CD1c-positive myeloid dendritic cell (primary cell): Measurements from ENCODE around the gene IGLL1.
A peak's percentile ranks its signal among the peaks of the same experiment; 100 is the strongest.
"Not testable (repeated sequence)": the region's sequence is repeated elsewhere in the genome, so short reads cannot be mapped to it uniquely, and the experiment has no call there.

Experiments
- DNase-seq: peaks from one replicate; pipeline ENCODE4 v3.0.0-alpha.2; 2016; ENCODE audit errors: extremely low spot score

The IGLL1 gene

DNA sequence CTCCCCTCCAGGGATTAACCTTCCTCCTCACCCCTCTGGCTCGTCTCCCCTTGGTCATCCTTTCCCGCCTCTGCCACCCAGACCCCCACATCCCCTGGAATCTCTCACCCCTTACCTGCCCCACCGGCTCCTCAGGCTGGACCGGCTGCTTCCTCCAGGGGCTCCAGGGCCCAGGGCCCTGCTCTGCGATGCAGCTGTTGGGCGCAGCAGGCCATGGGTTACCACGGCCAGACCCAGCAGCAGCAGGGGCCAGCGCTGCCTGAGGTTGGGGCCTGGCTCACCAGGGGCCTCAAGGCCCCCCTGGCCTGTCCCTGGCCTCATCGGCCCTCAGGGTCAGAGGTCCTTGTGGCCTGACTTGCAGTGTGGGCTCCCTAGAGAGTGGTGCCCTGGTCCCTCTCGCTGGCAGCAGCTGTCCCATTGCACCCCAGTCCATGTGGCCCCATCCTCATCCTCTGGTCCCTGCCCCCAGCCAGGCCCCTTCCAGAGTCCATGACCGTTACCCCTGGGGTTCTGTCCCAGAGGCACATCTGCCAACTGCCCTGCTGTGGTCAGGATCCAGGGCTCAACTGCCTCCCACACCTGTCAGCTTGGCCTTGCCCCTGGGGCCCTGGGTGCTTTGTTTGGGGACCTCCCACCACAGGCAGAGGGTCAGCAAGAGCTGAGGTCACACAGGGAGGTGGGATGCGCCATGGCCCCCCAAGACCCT is at the start of gene IGLL1:
Gene IGLL1, minus strand, starts transcription at position 421 of the 706 bp plus-strand sequence. Its CDS starts 100 bp downstream, at position 321.
- no peak for DNase-seq

DNA sequence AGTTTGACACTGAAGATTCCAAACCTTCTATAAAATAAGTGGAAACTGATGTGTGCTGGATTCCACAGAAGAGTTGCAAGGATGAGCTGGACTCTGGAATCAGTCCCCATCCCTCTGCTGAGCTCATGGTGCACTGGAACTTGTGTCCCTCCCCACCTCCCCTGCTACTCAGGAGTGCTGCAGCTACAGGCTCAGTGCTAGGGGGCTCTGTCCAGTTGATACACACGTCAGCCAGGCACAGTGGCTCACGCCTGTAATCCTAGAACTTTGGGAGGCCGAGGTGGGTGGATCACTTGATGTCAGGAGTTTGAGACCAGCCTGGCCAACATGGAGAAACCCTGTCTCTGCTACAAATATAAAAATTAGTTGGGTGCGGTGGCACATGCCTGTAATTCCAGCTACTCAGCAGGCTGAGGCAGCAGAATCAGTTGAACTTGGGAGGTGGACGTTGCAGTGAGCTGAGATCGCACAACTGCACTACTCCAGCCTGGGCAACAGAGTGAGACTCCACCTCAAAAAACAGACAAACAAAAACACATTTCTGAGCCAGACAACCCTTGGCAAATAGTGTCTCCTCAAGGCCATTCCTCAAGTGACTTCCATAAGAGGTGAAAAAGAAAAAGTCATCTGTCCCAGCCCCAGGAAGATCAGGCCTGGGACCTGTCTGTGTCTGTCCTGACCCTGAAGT is 48.1 kb upstream of the IGLL1 start:
- DNase-seq = not testable (repeated sequence)

DNA sequence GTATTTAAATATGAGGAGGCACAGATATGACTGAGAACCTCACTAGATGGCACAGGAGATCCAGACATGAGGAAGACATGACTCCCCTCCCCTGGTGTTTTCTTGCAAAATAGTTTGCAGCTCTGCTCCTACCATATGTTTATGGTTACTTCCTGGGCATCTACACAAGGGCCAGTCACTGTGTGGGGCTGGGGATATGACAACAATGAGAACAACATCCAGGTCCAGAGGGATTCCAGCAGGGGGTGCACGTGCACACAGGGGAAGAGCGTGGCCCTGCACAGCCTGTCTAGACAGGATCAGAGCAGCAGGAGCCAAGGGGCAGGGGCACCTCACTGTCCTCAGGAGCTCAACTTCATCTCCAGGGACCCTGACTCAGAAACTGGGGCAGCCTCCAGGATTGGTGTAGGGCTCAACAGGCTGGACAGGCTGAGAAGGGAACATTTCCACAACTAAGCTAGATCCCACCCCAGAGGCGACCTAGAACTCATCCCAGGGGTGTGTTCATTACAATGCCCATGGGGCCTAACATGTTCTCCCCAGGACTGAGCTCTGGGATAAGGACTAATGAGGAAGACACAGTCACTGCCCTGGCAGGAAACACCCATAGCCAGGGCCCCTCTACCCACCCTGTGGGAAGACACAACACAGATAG is 47.4 kb upstream of the IGLL1 start:
- DNase-seq = peak; percentile 40

DNA sequence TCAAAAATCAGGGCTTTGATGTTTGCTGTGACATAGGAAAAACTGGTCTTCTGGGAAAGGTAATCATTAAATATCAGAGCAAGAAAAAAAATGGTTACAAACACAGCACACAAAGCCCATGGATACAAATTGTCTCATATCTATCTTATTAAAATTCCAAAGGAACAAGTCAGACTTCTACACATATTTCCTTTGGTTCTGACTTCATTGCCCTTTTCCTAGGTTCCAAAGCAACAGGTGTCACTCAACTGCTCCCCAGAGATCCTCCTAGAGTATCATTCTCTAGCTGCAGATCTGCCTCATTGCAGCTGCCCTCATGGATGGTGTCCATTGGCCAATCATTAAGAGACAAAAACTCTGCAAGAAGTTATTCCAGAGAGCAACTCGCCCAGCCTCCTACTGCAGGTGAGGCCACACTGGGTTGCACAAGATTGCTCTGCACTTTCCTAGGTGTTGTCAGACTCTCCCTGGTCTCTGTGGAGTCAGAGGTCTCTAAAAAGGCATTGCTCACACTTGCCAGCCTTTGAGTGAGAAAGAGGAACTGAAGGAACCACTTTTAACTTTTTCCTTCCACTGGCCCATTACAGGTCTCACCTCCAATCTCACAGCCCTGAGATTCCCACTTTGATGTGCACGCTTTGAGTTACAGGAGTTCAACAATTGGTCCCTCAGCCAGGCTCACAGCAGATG is 46.3 kb upstream of the IGLL1 start:
- no peak for DNase-seq

DNA sequence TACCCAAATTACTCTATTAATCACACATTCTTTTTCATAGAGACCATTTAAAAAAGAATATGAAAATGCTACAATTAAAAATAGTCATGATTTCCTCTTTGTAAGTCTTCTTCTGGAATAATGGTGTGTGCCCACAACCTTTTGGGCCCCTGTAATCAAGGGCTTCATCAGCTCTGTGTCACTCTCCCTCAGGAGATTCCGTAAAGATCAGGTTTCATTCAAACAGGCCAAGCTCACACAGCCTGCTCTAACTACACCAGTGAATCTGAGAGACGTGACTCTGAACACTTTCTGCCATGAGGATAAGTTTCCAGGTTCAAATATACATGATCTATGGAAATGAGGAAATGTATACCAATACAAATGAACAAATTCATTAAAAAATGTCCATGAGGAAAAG is 42.5 kb upstream of the IGLL1 start:
- DNase-seq = no peak

DNA sequence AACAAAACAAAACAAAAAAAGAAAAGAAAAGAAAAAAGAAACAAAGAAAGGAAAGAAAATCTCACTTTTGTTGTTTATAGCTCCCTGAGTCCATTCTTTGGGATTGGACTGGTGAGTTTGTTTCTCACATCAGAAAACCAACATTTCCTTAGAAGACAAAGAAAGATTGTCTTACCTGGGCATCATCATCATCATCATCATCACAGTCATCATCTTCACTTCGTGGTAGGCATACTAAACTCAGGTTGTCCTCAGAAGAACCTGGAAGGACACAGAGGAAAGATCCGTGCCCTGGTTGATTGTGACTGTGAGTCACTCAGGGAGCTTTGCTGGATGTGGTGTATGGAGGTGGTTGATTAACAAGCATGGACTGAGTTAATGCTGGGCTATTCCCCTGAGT is 41.8 kb upstream of the IGLL1 start:
- DNase-seq = not testable (repeated sequence)

DNA sequence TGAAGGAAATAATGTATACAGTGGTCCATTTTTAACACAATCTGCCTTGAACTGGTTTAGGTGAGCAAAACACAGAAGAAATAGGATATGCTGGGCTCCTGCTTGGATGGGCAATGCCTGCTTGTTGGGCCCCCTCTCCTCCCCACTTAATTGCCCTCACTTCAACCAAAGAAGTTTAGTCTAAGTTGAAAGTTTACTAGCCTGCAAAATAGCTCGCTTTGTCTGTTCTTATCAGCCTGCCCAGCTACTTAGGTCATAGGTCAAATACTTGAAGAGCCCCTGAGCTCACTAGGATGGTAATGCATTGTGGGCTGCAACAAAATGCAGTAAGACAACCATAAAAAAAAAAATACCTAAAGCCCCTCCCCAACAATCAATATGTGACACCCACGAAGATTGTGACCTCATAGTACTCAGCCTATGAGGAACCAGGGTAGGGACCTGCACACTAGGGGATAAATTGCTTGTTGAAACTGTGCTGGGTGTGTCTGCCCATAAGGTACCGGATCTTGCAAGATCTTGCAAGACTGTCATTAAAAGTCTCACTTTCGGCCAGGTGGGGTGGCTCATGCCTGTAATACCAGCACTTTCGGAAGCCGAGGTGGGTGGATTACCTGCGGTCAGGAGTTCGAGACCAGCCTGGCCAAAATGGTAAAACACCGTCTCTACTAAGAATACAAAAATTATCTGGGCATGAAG is 41.1 kb upstream of the IGLL1 start:
- no peak for DNase-seq

DNA sequence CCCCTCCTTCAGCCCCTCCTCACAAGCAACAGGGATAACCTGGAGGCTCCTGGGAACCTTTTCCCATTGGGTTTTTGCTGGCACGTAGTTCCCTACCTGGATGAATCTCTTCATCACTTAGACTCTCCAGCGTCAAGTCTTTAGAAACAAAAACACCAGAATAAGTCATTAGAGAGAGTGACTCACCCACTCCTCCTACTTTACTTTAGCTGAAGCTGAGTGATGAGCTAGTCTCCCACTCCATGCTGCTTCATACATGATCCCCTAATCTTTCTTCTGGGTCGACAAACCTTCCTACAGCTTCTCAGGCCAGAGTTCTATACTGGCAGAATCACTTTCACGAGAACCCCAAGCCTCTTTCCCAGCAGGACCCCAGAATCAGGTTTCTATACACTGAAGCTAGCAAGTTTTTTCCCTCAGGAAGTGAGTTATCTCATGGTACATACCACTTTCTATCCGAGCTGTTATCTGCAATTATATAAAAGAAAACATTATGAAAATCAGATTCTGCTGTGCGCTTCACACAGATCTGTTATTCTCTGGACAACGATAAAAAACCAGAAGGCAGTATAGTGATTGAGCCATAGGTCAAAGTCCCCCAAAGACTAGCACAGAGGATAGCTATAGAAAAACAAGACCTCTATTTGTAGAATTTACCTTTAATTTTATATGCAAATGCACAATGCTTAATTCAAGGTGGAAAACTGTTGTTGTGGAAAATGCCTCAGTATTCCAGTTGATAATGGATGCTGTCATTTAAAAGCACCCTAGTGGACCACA is 33.3 kb upstream of the IGLL1 start:
- no peak for DNase-seq

DNA sequence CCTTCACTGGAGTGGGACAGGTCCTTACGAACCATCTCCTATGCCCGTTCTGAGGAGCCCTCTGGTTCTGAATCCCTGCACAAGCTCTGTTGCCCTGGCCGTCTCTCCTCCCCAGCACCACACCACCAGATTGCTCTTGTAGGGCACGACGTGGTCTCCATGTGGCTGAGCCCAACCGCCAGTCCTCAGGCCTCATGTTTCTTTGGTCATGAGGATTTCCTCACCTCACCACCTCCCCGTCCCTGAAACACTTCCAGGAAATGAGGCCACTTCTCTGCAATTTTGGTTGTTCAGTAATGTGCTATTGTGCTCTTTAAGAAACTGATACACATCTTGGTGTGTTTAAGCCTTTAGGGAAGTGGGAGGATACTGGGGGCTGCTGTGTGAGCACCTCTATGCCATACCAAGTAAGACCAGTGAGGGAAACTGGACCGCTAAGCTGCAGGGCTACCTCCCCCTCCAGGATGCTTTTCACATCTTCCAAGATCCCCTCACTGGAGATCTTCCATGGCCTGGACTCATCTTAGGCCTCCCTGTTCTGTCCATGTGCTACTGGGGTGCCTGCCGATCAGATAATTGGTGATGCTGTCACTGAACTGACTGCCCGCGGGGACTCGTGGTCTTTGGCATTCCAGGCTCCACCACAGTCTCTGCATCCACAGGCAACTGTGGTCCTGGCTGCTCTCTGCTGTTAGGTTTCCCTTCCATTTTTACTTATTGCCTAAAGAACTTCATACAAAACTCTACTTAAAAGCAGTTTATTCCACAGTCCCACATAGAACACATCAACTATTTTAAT is 30.1 kb upstream of the IGLL1 start:
- DNase-seq = no peak

DNA sequence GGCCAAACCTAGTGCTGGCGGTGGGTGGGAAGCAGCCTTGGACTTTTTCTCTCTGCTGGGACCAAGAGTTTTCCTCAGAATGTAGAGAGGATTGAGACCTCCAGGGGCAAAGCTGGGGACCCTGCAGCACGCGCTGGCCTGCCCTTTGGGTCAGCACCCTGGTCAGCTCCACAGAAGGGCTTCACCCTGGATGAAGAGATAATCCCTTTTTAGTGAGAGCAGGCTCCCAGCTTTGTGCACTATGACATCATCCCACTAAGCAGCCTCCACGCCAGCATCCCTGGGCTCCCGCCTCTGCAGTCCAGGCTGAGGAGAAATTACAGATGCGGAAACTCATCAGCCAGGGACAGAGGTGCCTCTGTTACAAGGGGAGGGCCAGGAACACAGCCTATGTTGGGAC is 28.5 kb upstream of the IGLL1 start:
- DNase-seq = no peak

DNA sequence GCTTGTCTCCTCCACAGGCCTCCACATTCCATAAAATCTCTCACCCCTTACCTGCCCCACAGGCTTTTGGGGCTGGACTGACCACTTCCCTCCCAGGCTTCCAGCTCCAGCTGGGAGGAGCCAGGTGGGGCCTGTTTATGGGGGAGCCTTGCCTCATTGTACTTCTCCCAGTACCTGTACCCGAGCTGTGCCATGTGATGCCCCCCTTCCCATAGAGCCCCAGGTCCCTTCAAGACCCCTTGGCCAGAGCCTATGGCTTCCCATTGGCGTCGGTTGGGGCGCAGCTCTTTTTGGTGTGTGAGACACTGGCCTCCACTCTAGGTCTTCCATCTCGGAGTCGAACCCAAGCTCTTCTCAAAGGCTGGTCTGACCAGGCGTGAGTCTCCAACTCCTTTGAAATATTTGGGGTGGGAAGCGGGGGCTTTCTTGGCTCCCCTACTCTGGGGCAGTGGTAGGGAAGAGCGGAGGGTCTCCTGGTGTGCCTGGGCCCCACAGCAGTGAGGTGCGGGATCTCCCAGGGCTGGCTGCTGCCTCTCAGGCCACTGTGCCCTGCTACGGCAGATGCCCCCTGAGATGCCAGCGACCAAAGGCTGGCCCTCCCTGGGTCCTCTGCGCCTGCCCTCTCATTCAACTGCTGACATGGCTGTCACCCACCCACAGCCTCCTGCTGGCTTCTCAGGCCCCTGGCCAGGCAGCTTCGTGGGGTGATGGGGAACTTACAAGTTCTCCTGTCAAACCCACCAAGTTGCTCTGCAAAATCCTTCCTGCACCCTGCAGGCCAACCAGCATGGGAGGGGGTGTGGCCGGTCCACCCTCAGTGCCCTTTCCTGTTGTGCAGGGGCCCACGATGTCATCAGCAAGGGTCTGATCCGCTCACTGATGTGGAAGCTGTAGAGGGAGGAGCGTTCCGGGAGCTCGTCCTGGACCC is 26.4 kb upstream of the IGLL1 start:
- DNase-seq = no peak

DNA sequence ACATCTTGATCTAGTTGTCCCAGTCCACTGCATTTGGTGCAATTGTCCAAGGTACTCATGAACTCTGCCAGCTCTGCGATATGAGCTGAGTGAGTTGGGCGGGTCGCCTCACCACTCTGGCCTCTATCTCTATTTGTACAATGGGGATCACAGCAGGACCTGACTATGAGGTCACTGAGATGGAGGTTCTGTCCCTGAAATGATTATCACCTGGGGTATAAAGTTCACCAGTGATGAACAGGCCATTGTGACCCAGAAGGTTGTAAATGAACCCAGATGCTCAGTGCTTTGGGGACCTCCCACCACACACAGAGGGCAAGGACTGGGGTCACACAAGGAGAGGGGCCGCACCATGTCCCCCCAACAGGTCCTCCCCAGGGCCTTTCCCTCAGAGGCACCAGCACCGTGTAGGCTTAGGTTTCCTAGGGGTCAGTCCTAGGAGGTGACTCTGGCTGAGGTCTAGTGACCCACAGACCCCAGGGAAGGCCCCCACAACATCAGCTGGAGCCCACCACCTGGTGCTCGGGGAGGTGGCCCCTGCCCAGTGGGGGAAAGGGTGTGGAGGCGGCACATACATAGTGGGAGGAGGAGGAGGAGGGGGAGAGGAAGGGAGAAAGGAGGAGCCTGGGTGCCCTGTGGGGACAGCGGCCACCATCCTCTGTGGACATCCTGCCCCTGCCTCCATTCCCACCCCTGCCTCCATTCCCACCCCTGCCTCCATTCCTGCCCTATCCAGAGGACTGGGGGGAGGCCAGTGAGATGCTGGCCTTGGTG is 25.0 kb upstream of the IGLL1 start:
- DNase-seq = no peak

DNA sequence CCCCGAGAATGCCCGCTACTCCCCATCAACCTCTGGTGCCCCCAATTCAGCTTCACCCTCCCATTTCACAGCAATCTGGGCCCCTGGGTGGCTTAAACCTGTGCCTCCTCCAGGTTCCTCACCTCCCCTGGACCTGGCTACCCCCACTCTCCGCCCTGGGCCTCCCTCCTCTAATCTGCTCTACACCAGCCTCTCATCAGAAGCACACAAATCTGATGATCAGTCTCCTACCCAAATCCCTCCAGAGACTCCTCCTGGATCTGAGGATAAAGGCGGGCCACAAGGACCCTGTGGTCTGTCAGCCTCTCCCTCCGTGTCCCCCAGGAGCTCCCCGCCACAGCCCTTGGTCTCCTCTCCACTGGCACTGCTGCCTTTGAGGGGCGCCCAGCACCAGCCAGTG is 23.2 kb upstream of the IGLL1 start:
- DNase-seq = no peak

DNA sequence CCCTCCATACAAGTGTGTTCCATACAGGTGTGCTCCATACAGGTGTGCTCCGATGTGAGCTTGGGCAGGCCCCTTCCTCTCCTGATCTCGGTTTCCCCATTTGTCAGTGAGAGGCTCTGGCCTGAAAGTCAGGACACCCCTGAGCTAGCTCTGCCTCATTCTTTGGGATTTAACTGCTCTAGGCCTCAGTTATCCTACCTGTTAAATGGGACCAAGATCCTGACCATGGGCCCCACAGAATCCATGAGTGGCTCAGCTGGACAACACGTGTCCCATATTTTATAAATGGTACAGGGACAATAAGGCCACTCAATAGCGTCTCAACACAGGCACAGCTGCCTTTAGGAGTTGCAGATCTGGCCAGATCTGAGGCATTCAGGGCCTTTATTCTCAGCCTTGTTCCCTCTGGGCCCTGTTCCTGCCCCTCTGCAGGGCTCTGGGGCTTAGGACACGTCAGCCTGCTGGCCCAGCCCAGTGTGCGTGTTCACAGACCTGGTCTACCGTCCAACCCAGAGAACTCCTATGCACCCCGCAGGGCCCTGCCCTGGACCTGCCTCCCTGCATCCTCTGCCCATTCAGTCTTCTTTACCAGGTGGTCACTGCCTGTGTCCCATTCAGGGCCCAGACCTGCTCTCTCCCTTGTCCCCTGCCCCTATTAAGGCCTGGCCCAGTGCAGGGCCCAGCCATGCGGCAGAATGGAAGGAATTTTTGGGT is 18.9 kb upstream of the IGLL1 start:
- no peak for DNase-seq

DNA sequence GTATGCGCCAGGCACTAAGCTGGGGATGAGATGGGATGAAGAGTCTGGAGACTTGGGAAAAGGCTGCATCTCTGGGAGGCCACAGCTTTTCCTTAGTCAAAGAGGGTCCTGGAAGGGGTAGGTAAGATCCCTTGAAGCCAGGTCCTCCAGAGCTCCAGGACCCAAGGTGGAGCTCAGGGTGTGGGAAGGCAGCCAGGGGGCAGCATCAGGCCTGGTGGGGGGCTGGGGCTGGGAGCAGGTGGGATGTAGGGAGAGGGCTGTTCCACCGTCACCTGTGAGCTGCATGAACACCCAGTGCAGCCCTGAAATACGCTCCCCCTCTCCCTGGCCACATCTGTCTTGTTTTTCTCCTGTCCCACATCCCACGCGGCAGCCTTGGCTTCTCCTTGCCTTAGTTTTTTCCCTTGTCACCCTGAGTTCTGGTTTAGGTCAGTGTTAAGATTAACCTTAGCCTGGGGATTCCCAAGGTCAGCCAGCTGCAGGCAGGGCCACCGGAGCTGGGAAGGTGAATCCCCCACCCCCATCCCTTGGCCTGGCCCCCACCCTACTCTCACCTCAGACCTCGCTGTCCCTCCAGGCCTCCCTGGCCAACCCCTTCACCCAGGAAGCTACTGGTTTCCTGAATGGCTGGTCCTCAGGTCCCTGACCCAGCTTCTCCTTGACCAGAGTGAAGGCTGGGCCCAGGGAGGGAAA is 17.6 kb upstream of the IGLL1 start:
- not testable (repeated sequence) for DNase-seq

DNA sequence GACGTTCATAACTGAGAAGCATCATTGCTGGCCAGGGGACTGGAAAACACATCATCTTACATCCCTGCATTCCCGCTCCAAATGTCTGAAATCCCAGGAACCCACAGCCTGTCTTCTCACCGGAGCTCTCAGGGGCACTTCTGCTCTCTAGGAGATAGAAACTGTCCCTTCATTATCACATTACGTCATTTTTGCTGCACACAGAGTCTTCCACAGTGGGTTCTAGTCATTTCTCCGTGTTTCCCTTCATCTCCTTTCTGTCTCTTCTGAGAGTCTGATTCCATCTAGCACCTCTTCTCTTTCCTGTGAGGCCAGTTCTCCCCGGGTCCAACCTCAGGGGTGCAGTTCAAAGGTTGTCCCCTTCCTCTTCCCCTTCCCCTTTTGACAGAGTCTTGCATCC is 15.8 kb upstream of the IGLL1 start:
- not testable (repeated sequence) for DNase-seq

DNA sequence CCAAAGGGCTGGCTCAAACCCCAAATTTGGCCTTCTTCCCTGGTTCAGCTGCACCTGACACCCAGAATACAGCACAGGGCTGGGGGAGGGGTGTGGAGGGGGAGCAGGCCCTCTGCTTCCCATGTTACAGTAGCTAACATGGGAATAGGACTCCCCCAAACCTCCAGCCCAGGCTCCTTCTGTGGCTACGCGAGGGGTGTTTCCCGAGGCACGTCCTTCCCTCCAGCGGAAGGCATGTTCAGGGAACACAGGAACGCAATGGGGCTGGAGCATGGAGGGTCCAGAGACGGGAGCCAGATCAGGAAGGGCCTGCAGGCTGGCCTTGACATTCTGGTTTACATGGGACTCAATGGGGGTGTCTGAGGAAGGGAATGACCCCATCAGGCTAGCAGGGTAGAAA is 11.8 kb upstream of the IGLL1 start:
- no peak for DNase-seq
